Measurements from ENCODE around the gene DDX39B.

Gene DDX39B

DNA sequence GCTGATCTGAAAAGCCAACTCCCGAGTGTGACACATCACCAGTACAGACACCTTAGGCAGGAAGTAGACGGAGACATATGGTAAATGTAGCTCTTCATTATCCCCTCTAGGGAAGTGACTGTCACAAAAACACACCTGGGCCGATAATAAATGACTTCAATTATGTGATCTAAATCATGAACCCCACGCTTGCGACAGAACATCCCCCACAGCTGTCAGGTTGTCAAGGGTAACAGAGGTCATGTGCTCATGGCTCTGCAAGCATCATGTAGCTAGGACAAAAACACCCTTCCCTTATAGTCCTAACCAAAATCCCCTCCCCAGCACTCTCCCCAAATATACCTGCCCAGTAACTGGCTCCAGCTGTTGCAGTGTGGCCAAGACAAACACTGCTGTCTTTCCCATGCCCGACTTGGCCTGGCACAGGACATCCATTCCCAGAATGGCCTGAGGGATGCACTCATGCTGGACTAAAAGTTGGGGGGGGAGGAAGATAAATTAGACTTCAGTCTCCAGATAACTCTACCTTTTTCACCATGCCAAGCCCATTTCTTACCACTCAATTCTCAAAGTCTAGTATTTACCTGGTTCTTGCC is 2.9 kb downstream of the DDX39B start:
- H3K9me3 ChIP-seq (ENCODE audit: control insufficient read depth, low read length), result no peaks in the 10 kb centered on the region
- peaks cover 30% of the 10 kb centered on the region for H3K4me1 ChIP-seq (ENCODE audit: control insufficient read depth, insufficient read depth, low read length)
- peak overlapping the region; percentile 90 for H3K9ac ChIP-seq (ENCODE audit: low read length)
- H3K27me3 ChIP-seq (ENCODE audit: control insufficient read depth, insufficient read depth, low read length), result no peaks in the 10 kb centered on the region
- peaks cover 8% of the 10 kb centered on the region for H3K36me3 ChIP-seq (ENCODE audit: control insufficient read depth, insufficient read depth, low read length)
- H3K4me3 ChIP-seq (ENCODE audit: low read length), result no peak overlapping the region

DNA sequence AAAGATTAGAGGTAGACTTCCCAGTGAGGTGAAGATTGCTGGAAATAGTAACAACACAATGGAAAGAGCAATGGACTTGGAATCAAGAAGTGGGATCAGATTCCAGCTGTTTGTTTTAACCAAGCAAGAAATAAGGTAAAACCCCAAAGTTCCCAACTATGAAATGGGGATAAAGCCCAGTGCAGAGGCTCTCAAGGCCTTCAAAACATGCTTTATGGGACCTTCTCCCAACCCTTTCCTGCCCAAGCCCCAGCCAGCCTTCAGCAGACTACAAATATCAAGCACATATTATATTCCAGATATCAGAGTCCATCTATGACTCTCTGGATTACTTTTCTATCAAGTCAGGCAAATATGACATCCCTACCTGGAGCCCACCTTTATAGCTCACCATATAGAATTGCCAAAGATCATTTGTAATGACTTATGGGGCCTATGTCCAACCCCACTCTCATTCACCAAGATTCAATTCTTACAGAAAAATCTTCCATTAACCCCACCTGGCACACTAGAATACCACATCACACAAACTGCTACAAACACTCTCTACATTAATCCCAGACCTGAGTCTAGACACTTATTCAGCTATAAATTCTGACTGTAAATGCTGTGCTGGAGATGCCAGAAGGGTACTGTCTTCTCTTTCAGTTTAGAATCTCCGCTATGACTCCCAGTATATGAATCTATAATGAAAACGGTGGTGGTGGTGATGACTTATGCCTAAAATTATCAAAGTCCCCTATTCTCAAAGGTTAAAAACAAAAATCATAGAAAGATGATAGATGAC is 6.1 kb downstream of the DDX39B start:
- H3K9ac ChIP-seq (ENCODE audit: low read length), result peak overlapping the region; percentile 26
- H3K9me3 ChIP-seq (ENCODE audit: control insufficient read depth, low read length), result no peaks in the 10 kb centered on the region
- H3K4me1 ChIP-seq (ENCODE audit: control insufficient read depth, insufficient read depth, low read length), result peaks cover 24% of the 10 kb centered on the region
- no peaks in the 10 kb centered on the region for H3K27me3 ChIP-seq (ENCODE audit: control insufficient read depth, insufficient read depth, low read length)
- H3K4me3 ChIP-seq (ENCODE audit: low read length), result no peak overlapping the region
- peaks cover 18% of the 10 kb centered on the region for H3K36me3 ChIP-seq (ENCODE audit: control insufficient read depth, insufficient read depth, low read length)

DNA sequence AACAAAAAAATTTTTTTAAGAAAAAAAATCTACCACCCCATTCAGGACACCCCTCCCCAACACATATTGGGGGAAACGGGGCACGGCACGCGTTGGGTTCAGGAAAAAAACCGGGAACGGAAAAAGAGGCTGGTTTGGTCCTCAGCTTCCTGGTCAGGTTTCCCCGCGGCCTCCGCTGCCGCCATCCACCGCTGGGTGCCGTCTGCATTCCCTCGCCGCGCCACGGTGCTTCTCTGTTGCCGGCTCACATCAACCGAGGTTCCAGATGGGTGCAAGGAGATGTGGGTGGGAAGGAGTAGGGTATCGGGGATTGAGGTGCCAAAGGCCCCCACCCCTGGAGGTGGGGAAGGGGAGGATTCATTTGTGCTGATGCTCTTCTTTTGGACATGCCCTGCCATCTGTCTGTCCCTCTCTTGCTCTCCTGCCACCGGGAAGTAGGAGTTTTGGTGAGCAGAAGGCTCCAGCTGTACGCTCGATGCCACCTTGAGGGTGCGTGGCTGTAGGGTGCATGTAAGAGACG is 7.2 kb downstream of the DDX39B start:
- Histone ChIP-seq H3K9ac (ENCODE audit: low read length) (no peak overlapping the region), H3K4me3 (ENCODE audit: low read length) (no peak overlapping the region), H3K9me3 (ENCODE audit: control insufficient read depth, low read length) (no peaks in the 10 kb centered on the region), H3K36me3 (ENCODE audit: control insufficient read depth, insufficient read depth, low read length) (peaks cover 23% of the 10 kb centered on the region), H3K27me3 (ENCODE audit: control insufficient read depth, insufficient read depth, low read length) (no peaks in the 10 kb centered on the region), H3K4me1 (ENCODE audit: control insufficient read depth, insufficient read depth, low read length) (peaks cover 14% of the 10 kb centered on the region)

DNA sequence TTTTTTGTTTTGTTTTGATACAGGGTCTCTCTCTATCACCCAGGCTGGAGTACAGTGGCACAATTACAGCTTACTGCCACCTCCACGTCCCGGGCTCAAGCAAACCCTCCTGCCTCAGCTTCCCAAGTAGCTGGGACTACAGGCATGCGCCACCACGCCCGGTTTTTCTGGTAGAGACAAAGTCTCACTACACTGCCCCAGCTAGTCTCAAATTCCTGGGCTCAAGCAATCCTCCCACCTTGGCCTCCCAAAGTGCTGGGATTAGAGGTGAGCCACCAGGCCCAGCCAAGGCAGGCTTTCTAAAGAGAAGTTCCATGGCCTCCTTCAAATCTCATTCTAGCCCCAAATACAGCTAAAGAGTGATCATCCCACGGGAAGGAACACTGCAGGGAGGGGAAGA is 7.8 kb downstream of the DDX39B start:
- Histone ChIP-seq H3K4me3 (ENCODE audit: low read length) (no peak overlapping the region), H3K9ac (ENCODE audit: low read length) (no peak overlapping the region), H3K4me1 (ENCODE audit: control insufficient read depth, insufficient read depth, low read length) (peaks cover 8% of the 10 kb centered on the region), H3K27me3 (ENCODE audit: control insufficient read depth, insufficient read depth, low read length) (no peaks in the 10 kb centered on the region), H3K36me3 (ENCODE audit: control insufficient read depth, insufficient read depth, low read length) (peaks cover 23% of the 10 kb centered on the region), H3K9me3 (ENCODE audit: control insufficient read depth, low read length) (no peaks in the 10 kb centered on the region)

DNA sequence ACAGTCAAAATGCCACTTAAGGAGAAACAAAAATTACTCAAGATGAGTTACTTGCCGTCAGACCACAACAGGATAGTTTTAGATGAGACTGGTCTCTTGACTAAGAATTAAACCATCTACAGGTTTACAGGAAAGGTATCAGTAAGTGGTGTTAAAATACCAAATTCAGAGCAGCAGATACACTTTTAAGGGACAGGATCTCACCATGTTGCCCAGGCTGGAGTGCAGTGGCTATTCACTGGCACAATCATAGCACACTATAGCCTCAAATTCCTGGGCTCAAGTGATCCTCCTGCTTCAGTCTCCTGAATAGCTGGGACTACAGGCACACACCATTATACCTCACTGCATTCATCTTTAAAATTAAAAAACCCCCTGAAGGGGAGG is 8.4 kb downstream of the DDX39B start:
- Histone ChIP-seq H3K27me3 (ENCODE audit: control insufficient read depth, insufficient read depth, low read length) (no peaks in the 10 kb centered on the region), H3K9ac (ENCODE audit: low read length) (no peak overlapping the region), H3K4me1 (ENCODE audit: control insufficient read depth, insufficient read depth, low read length) (peaks cover 2% of the 10 kb centered on the region), H3K9me3 (ENCODE audit: control insufficient read depth, low read length) (no peaks in the 10 kb centered on the region), H3K36me3 (ENCODE audit: control insufficient read depth, insufficient read depth, low read length) (peaks cover 23% of the 10 kb centered on the region), H3K4me3 (ENCODE audit: low read length) (no peak overlapping the region)

DNA sequence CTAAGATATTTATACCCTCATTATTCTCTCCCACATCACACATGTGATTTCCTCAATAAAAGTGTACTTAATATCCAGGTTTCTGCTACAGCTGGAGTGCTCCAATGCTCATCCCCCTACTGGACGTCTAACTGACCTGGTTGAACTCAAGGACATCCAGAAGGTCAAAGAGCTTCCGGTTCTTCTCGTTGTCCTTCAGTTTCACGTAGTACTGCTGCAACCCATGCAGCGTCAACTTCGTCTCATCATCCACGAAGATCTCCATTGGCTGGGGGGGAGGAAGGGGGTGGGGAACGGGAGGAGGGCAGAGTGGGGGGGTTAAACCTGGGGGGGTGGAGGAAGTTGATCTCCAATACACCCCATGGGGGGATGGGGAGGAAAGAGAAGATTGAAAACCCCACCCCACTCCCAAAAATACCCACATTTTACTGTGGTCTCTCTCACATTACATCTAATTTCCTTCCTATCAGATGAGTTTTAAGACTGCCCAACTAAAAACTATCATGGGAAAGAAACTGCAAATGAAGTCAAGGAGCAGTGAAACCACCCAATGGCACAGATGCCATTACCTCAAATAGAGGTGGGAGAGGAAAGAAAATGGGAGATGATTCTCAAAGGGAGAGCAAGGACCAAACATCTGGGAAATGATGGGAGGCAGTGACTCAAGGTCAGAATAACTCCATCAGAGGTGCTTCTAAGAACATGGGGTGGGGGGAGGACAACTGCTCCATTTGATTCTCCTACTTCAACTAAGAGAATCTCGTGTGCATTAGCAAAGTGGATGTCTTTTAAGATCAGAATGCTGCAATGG is 9.0 kb downstream of the DDX39B start:
- no peaks in the 10 kb centered on the region for H3K4me1 ChIP-seq (ENCODE audit: control insufficient read depth, insufficient read depth, low read length)
- no peaks in the 10 kb centered on the region for H3K9me3 ChIP-seq (ENCODE audit: control insufficient read depth, low read length)
- H3K9ac ChIP-seq (ENCODE audit: low read length), result no peak overlapping the region
- H3K27me3 ChIP-seq (ENCODE audit: control insufficient read depth, insufficient read depth, low read length), result no peaks in the 10 kb centered on the region
- H3K36me3 ChIP-seq (ENCODE audit: control insufficient read depth, insufficient read depth, low read length), result peaks cover 23% of the 10 kb centered on the region
- H3K4me3 ChIP-seq (ENCODE audit: low read length), result no peak overlapping the region

DNA sequence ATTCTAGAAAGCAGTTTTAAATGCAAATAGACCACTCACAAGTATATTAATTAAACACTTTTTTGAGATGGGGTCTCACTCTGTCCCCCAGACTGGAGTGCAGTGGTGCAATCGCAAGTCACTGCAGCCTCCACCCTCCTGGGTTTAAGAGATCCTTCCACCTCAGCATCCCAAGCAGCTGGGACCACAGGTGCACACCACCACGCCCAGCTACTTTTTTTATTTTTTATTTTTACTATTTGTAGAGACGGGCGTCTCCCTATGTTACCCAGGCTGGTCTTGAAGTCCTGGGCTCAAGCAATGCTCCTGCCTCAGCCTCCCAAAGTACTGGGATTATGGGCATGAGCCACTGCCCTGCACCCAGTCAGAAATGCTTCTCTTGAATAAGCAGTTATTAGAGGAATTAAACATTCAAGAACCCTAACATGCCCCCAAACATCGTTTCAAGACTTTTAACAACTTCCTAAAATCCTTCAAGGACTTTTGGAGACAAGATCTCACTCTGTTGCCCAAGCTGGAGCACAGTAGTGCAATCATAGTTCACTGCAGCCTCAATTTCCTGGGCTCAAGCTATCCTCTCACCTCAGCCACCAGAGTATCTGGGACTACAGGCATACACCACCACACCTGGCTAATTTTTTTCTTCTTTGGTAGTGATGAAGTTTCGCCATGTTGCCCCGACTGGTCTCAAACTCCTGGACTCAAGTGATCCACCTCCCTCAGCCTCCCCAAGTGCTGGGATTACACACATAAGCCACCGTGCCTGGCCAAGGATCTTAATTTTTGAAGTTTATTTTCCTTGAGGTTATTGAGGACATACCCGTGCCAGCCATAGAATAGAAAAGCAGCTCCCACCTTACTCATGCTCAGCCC is 9.8 kb downstream of the DDX39B start:
- H3K36me3 ChIP-seq (ENCODE audit: control insufficient read depth, insufficient read depth, low read length), result peaks cover 23% of the 10 kb centered on the region
- H3K27me3 ChIP-seq (ENCODE audit: control insufficient read depth, insufficient read depth, low read length), result no peaks in the 10 kb centered on the region
- H3K9me3 ChIP-seq (ENCODE audit: control insufficient read depth, low read length), result no peaks in the 10 kb centered on the region
- no peak overlapping the region for H3K9ac ChIP-seq (ENCODE audit: low read length)
- no peaks in the 10 kb centered on the region for H3K4me1 ChIP-seq (ENCODE audit: control insufficient read depth, insufficient read depth, low read length)
- no peak overlapping the region for H3K4me3 ChIP-seq (ENCODE audit: low read length)

DNA sequence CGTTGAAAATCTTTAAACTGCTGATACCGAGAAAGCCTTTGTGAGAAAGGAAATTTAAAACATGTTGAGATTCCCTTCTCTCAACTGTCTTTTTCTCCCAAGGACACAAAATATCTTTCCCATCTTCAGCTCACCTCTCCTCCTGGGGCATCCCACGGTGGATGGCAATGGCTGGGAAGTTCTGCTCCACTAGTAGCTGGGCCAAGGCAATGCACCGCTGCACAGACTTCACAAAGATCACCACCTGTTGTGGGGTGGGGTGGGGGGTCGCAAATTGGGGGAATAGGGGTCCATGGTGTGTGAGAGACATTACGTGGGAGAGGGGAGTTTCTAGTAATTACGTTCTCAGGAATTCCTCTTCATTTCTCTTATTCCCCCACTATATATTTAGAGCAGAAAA is 10.6 kb downstream of the DDX39B start:
- H3K36me3 ChIP-seq (ENCODE audit: control insufficient read depth, insufficient read depth, low read length), result peaks cover 21% of the 10 kb centered on the region
- no peaks in the 10 kb centered on the region for H3K9me3 ChIP-seq (ENCODE audit: control insufficient read depth, low read length)
- H3K4me1 ChIP-seq (ENCODE audit: control insufficient read depth, insufficient read depth, low read length), result peaks cover 2% of the 10 kb centered on the region
- H3K4me3 ChIP-seq (ENCODE audit: low read length), result no peak overlapping the region
- no peaks in the 10 kb centered on the region for H3K27me3 ChIP-seq (ENCODE audit: control insufficient read depth, insufficient read depth, low read length)
- H3K9ac ChIP-seq (ENCODE audit: low read length), result no peak overlapping the region

DNA sequence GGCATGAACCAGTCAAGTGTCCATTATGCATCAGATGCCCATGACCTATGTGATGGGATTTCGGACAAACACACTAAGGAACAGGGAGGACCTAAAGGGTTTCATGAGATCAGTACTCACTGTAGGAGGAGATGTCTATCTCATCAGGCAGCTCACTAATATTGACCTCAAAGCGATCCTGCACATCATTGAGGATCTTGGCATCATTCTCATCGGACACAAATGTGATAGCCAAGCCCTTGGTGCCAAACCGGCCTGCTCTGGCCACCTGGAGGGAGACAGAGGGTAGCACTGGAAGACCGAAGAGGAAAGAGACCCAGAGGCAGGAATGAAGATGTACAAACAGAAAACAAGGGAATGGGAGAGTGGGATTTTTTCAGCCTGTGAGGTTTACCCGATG is 11.1 kb downstream of the DDX39B start:
- Histone ChIP-seq H3K36me3 (ENCODE audit: control insufficient read depth, insufficient read depth, low read length) (peaks cover 16% of the 10 kb centered on the region), H3K27me3 (ENCODE audit: control insufficient read depth, insufficient read depth, low read length) (no peaks in the 10 kb centered on the region), H3K9me3 (ENCODE audit: control insufficient read depth, low read length) (no peaks in the 10 kb centered on the region)

DNA sequence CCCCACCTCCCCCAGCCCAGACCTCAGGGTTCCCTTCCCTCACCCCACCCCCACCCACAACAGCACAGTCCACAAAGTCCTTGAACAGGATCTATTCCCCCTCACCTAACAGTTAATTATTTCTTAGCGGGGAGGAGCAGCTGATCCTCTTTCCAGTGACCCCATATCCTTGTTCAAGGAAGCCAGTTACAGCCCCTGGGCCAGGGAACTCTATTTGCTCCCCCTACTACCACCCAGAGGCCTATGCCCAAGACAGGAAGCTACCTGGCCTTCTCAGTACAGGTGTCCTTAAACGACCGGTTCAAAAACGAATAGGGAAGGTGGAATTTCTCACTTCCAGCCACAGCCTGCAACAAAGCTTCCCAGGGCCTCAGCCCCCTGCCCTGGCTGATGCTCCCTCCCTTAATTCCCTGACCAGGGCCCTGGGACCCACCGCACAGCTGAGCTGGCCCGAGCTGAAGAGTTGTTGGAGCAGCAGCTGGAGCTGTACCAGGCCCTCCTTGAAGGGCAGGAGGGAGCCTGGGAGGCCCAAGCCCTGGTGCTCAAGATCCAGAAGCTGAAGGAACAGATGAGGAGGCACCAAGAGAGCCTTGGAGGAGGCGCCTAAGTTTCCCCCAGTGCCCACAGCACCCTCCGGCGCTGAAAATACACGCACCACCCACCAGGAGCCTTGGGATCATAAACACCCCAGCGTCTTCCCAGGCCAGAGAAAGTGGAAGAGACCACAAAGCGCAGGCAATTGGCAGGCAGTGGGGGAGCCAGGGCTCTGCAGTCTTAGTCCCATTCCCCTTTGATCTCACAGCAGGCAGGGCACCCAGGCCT is 12.3 kb downstream of the DDX39B start:
- H3K9ac ChIP-seq (ENCODE audit: low read length), result no peak overlapping the region
- no peaks in the 10 kb centered on the region for H3K9me3 ChIP-seq (ENCODE audit: control insufficient read depth, low read length)
- H3K4me3 ChIP-seq (ENCODE audit: low read length), result no peak overlapping the region
- H3K4me1 ChIP-seq (ENCODE audit: control insufficient read depth, insufficient read depth, low read length), result peaks cover 8% of the 10 kb centered on the region
- peaks cover 16% of the 10 kb centered on the region for H3K36me3 ChIP-seq (ENCODE audit: control insufficient read depth, insufficient read depth, low read length)
- H3K27me3 ChIP-seq (ENCODE audit: control insufficient read depth, insufficient read depth, low read length), result no peaks in the 10 kb centered on the region

More for the DNA sequence above, 11.1 kb downstream of the DDX39B start:
- Histone ChIP-seq H3K4me3 (ENCODE audit: low read length) (no peak overlapping the region), H3K4me1 (ENCODE audit: control insufficient read depth, insufficient read depth, low read length) (peaks cover 7% of the 10 kb centered on the region), H3K9ac (ENCODE audit: low read length) (no peak overlapping the region)

DNA sequence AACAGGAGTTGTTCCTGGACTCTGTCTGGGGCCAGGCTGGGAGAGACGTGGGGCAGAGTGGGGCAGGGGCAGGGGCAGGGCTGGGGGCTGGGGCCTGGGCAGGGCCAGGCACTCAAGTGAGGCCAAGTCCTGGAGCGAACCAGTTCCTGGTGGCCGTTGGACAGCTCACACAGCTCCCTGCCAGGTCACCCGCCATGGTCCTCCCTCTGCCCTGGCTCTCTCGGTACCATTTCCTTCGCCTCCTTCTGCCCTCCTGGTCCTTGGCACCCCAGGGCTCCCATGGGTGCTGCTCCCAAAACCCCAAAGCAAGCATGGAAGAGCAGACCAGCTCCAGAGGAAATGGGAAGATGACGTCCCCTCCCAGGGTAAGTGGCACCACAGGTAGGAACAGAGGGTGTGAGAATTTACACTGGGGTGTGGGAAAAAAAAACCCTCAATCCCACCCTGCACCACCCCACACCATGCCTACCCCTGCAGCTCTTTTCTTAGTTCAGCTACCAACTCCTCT is 12.9 kb downstream of the DDX39B start, which contains the start of gene MCCD1:
Gene MCCD1, plus strand, starts transcription at position 142 of the 508 bp plus-strand sequence. Its CDS starts 53 bp downstream, at position 195.
- H3K9me3 ChIP-seq (ENCODE audit: control insufficient read depth, low read length), result no peaks in the 10 kb centered on the region
- no peak within 1 kb of the TSS for H3K4me3 ChIP-seq (ENCODE audit: low read length)
- H3K27me3 ChIP-seq (ENCODE audit: control insufficient read depth, insufficient read depth, low read length), result no peaks in the 10 kb centered on the region
- peaks cover 8% of the 10 kb centered on the region for H3K4me1 ChIP-seq (ENCODE audit: control insufficient read depth, insufficient read depth, low read length)
- peaks cover 16% of the 10 kb centered on the region for H3K36me3 ChIP-seq (ENCODE audit: control insufficient read depth, insufficient read depth, low read length)
- H3K9ac ChIP-seq (ENCODE audit: low read length), result no peak within 1 kb of the TSS

Data from mucosa of stomach (tissue), 1 donor.